Heart left ventricle (tissue), 16 donors: ENCODE measurements around the gene ERCC2. TPM values are rescaled to one million over a fixed set of nuclear protein-coding genes. Genes with fewer than 3 reads are reported as not detected.

Source experiments
- ATAC-seq, 4 donors: fragments of 200-7000 bp; cut with Tn5 transposase; one replicate each; pipeline ENCODE4 v1.9.1; 2020 to 2022; ENCODE audit warnings: moderate library complexity in 4 of 4, mild to moderate bottlenecking in 3 of 4, moderate number of reproducible peaks in 1 of 4
- DNase-seq, 5 donors: peaks; one replicate each; pipeline ENCODE4 v3.0.0-alpha.2; 2020
- H3K27ac ChIP-seq, 12 donors: fragments of 200-600 bp; sonication (generic) in 4 of 12; one replicate each; pipeline versions ENCODE4 v1.5.0 to v1.8.0; 2016 to 2022; ENCODE audit warnings: mild to moderate bottlenecking in 2 of 12
- H3K27me3 ChIP-seq, 9 donors: fragments of 200-600 bp; sonication (generic) in 2 of 9; one replicate each; pipeline versions ENCODE4 v1.5.1 to v1.8.0; 2016 to 2022; ENCODE audit warnings: mild to moderate bottlenecking in 3 of 9
- H3K36me3 ChIP-seq, 9 donors: fragments of 200-600 bp; sonication (generic) in 2 of 9; one replicate each; pipeline versions ENCODE4 v1.5.0 to v1.8.0; 2018 to 2022; ENCODE audit warnings: mild to moderate bottlenecking in 2 of 9
- H3K4me1 ChIP-seq, 12 donors: fragments of 200-600 bp; sonication (generic) in 4 of 12; one replicate each; pipeline versions ENCODE4 v1.5.0 to v1.8.0; 2016 to 2022; ENCODE audit warnings: mild to moderate bottlenecking in 3 of 12
- H3K4me3 ChIP-seq, 12 donors: fragments of 200-600 bp; sonication (generic) in 4 of 12; one replicate each; pipeline versions ENCODE4 v1.5.0 to v1.8.0; 2017 to 2022; ENCODE audit warnings: mild to moderate bottlenecking in 9 of 12, moderate library complexity in 4 of 12
- H3K9me3 ChIP-seq, 12 donors: fragments of 200-600 bp; sonication (generic) in 4 of 12; one replicate each; pipeline versions ENCODE4 v1.5.0 to v1.8.0; 2016 to 2022; ENCODE audit warnings: mild to moderate bottlenecking in 1 of 12
- POLR2A ChIP-seq, 2 donors: fragments of 450-650 bp; IDR thresholded peaks; one replicate each; pipeline ENCODE4 v1.6.1; 2017; ENCODE audit warnings: antibody characterized with exemption in 2 of 2, mild to moderate bottlenecking in 2 of 2, moderate library complexity in 2 of 2
- WGBS, 4 donors: extraction: QIAGEN DNeasy Blood & Tissue Kit in 2 of 4; methylation state at CpG; one replicate each; pipeline versions ENCODE4 v1.1.5 to v1.1.7; 2013 to 2018; 5-methylcytosine and 5-hydroxymethylcytosine counted together
- intact Hi-C, 10 donors: fragments of 100-400 bp; cut with DNase I; formaldehyde crosslinking; loops; one replicate each; pipeline versions ENCODE4 v1.11.1 to v1.14.2; 2022
- polyA plus RNA-seq, 2 donors: library from polyadenylated mRNA; stranded (reverse); fragments of 200-250 nt; gene quantifications; one replicate each; pipeline ENCODE4 v1.2.3, GENCODE V29; 2013
- total RNA-seq, 9 donors: library from RNA; depleted of rRNA in 2 of 9; stranded (reverse); fragments of >200 nt in 2 of 9; fragmentation: NEBNext Ultra II Directional in 3 of 9; extraction: Animal tissue kit (Norgen Biotek cat#: 25700) in 3 of 9; gene quantifications; one replicate each; pipeline versions ENCODE4 v1.1.0 to v1.2.4, GENCODE V29; 2016 to 2023
- TF ChIP-seq, protein P1 (sequence below), 12 donors: fragments of 200-600 bp; sonication (generic) in 4 of 12; IDR thresholded peaks; one replicate each; pipeline versions ENCODE4 v1.5.0 to v1.8.0; 2018 to 2022; ENCODE audit warnings: antibody characterized with exemption in 12 of 12, mild to moderate bottlenecking in 5 of 12
- donor health status: ischemic (EF 13 %, LVEDD 7.1; RV severe dilation, severe dysfunction).
- donor health status: healthy with polysubstance abuse.
- donor health status: DM: no; HTN: yes; CAD: no.
- donor health status: DM: no; HTN: no; CAD: no.
- donor health status: ischemic (EF 25% LVEDD 6.9; RV normal size, moderate dysfunction).
- donor health status: ischemic (EF 25% LVEDD 5.7; RV mildly dilated, moderate dysfunction).
- donor health status: healthy.
- donor health status: DM: yes; HTN: yes; CAD: no.
- donor health status: ischemic (EF 35%, LVEDD 5.7; RV mildly dilated, moderate dysfunction).
- donor health status: nonischemic (EF 11% LVEDD 7.7; RV severe dilation, severe dysfunction).
- donor health status: DM: yes; HTN: yes; CAD: no.
- donor health status: PGD.
- donor health status: ischemic (EF 29% LVEDD 5.4; RV normal size, mild dysfunction).
- donor health status: nonischemic (EF 23%, LVEDD 6.1; RV moderate dilation, normal function).

Gene ERCC2
- total and polyA plus RNA-seq, 11 donors, result 5.8 to 24.1 (median 12.4) TPM

DNA sequence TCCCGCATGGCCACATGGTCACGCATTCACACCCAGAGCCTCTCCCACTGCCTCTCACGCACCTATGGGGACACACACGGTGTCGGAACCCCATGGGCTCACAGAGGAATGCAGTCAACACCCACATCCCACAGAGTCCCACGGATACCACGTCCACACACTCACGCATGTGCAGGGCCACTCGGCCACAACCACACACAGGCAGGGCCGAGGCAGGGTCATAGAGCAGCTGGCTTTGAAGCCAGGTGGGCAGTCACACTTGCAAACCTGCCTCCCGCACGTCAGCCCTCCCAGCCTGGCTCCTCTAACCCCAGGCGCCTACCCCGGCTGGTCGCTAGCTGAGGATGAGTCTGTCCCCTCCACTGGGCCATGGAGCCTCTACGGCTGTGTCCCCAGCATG is 8.1 kb downstream of the ERCC2 start:
- ATAC-seq, result no peak
- intact Hi-C loops, result no loop called here
- Histone ChIP-seq H3K9me3 (no peaks in the 10 kb centered on the region), H3K4me3 (no peak overlapping the region), H3K27ac (no peak overlapping the region), H3K36me3 (peaks cover 0 to 38% (median 19%) of the 10 kb centered on the region in 9 donors), H3K4me1 (no peaks in the 10 kb centered on the region), H3K27me3 (no peaks in the 10 kb centered on the region)
- no peak for TF ChIP-seq POLR2A (IDR thresholded peaks at IDR 0.05)
- TF ChIP-seq, protein P1, sequence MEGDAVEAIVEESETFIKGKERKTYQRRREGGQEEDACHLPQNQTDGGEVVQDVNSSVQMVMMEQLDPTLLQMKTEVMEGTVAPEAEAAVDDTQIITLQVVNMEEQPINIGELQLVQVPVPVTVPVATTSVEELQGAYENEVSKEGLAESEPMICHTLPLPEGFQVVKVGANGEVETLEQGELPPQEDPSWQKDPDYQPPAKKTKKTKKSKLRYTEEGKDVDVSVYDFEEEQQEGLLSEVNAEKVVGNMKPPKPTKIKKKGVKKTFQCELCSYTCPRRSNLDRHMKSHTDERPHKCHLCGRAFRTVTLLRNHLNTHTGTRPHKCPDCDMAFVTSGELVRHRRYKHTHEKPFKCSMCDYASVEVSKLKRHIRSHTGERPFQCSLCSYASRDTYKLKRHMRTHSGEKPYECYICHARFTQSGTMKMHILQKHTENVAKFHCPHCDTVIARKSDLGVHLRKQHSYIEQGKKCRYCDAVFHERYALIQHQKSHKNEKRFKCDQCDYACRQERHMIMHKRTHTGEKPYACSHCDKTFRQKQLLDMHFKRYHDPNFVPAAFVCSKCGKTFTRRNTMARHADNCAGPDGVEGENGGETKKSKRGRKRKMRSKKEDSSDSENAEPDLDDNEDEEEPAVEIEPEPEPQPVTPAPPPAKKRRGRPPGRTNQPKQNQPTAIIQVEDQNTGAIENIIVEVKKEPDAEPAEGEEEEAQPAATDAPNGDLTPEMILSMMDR (IDR thresholded peaks at IDR 0.05), result no peak
- 90 to 96% (median 92%) methylated on average over 12 to 16 of the region's 16 CpGs for WGBS, 4 donors
- no peak for DNase-seq

DNA sequence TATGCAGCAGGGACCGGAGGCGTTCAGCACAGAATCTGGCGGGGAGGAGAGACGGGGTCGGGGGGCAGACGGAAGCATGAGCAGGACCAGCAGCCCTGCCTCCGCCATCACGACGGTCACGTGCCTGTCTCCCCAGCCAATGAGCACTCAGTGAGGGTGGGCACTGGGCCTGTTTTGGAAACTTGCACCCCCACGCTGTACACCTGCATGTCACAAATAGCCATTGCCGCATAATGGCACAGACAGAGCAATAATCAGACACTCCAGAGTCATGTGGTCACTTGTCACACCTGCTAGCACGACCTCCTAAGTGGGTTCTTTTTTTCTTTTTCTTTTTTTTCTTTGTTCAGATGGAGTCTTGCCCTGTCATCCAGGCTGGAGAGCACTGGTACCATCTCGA is 8.8 kb downstream of the ERCC2 start:
- DNase-seq, result no peak
- H3K9me3 ChIP-seq, result no peaks in the 10 kb centered on the region
- ATAC-seq, result no peak
- no peaks in the 10 kb centered on the region for H3K4me1 ChIP-seq
- no peak for TF ChIP-seq POLR2A (IDR thresholded peaks at IDR 0.05)
- TF ChIP-seq, protein P1 (IDR thresholded peaks at IDR 0.05), result no peak
- intact Hi-C loops, result no loop called here
- 90 to 94% (median 94%) methylated on average over 14 of the region's 14 CpGs for WGBS, 4 donors
- no peak overlapping the region for H3K27ac ChIP-seq
- H3K27me3 ChIP-seq, result no peaks in the 10 kb centered on the region
- no peak overlapping the region for H3K4me3 ChIP-seq
- peaks cover 0 to 41% (median 19%) of the 10 kb centered on the region in 9 donors for H3K36me3 ChIP-seq

DNA sequence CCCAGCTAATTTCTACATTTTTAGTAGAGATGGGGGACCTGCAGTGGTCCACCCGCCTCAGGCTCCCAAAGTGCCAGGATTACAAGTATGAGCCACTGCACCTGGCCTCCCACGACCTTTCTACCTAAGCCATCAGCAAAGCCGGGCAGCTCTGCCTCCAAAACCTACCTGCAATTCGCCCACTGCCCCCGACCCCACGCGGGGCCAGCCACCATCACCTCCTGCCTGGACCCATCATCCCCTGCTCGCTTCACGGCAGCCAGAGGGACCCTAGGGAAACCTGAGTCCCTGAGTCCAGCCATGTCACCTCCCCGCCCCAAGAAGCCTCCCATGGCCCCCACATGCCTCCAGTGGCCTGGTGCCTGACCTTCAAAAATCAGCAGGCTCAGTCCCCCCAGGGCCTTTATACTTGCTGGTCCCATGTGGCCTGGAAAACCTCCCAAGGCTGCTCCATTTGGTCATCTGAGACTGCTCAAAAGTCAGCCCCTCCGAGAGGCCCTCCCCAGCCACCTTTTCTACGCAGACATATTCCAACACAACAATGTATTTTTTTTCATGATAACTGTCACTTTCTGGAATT is 12.1 kb downstream of the ERCC2 start:
- TF ChIP-seq, protein P1 (IDR thresholded peaks at IDR 0.05), result no peak
- TF ChIP-seq POLR2A (IDR thresholded peaks at IDR 0.05), result no peak
- no peaks in the 10 kb centered on the region for H3K27me3 ChIP-seq
- H3K36me3 ChIP-seq, result peaks cover 0 to 56% (median 20%) of the 10 kb centered on the region in 9 donors
- H3K9me3 ChIP-seq, result no peaks in the 10 kb centered on the region
- H3K4me1 ChIP-seq, result no peaks in the 10 kb centered on the region
- DNase-seq (no peak), ATAC-seq (no peak)
- WGBS, 4 donors, result 92 to 93% (median 93%) methylated on average over 12 of the region's 12 CpGs
- no peak overlapping the region for H3K27ac ChIP-seq
- intact Hi-C loops, result no loop called here
- no peak overlapping the region for H3K4me3 ChIP-seq

DNA sequence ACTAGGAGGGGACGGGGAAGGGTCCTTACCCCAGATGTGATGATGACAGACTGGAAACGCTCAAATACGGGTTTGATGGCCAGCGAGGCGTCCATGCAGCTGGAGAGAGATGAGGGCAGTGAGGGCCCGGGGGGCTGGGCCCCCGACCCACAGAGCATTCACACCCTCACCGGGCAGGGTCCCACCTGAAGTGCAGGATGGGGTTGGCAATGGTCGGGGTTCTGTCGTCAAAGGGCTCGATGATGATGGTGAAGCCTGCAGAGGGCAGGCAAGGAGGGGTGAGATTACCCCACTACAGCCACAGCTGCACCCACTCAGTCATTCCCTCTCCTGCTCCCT is 13.0 kb downstream of the ERCC2 start:
- ATAC-seq, result no peak
- Histone ChIP-seq H3K36me3 (peaks cover 0 to 64% (median 25%) of the 10 kb centered on the region in 9 donors), H3K4me3 (no peak overlapping the region), H3K4me1 (no peaks in the 10 kb centered on the region), H3K9me3 (no peaks in the 10 kb centered on the region), H3K27ac (no peak overlapping the region), H3K27me3 (no peaks in the 10 kb centered on the region)
- TF ChIP-seq POLR2A (IDR thresholded peaks at IDR 0.05), result no peak
- TF ChIP-seq, protein P1 (IDR thresholded peaks at IDR 0.05), result no peak
- no peak for DNase-seq
- 88 to 96% (median 94%) methylated on average over 11 of the region's 11 CpGs for WGBS, 4 donors
- intact Hi-C loops, result no loop called here
